Panc1 (cell line): ENCODE data around the gene CELA3A. TPM values are rescaled to one million over a fixed set of nuclear protein-coding genes. Genes with fewer than 3 reads are reported as not detected.

ENCODE experiments used
- ATAC-seq: fragments of 200-7000 bp; cut with Tn5 transposase; 2 replicates; pipeline ENCODE4 v1.9.1; 2020; ENCODE audit warnings: mild to moderate bottlenecking, moderate library complexity
- BruUV-seq: library from RNA; stranded (reverse); fragments of 400-500 nt; replicated peaks from 2 replicates; lab custom pipeline; 2021; lab: Mats Ljungman, UMichigan
- CTCF ChIA-PET: fragments of 300-600 bp; sonication (Branson Sonifier 250); formaldehyde crosslinking; loops from one replicate; lab custom pipeline; 2022; ENCODE audit warnings: antibody characterized with exemption; lab: Charles Lee
- POLR2A ChIA-PET: fragments of 300-600 bp; sonication (Branson Sonifier 250); formaldehyde crosslinking; loops from one replicate; lab custom pipeline; 2022; ENCODE audit warnings: antibody characterized with exemption; lab: Charles Lee
- DNase-seq: peaks from one replicate; pipeline ENCODE4 v3.0.0-alpha.2; 2010; ENCODE audit warnings: low read depth, low spot score
- H3K27ac ChIP-seq: 2 replicates; pipeline ENCODE4 v1.5.1; 2011; ENCODE audit warnings: mild to moderate bottlenecking, low read length, inconsistent platforms
- H3K27me3 ChIP-seq: fragments of 200-500 bp; sonication (Bioruptor generic); 2 replicates; pipeline ENCODE4 v1.6.0; 2014; ENCODE audit warnings: low read length, inconsistent platforms; ENCODE audit not compliant: control insufficient read depth, insufficient read depth
- H3K36me3 ChIP-seq: fragments of 200-500 bp; sonication (Bioruptor generic); 2 replicates; pipeline ENCODE4 v1.5.1; 2014; ENCODE audit warnings: inconsistent platforms, mild to moderate bottlenecking, low read length, moderate library complexity; ENCODE audit not compliant: control insufficient read depth, insufficient read depth
- H3K4me1 ChIP-seq: 2 replicates; pipeline ENCODE4 v1.5.1; 2011; ENCODE audit warnings: inconsistent platforms, mild to moderate bottlenecking, low read length, moderate library complexity; ENCODE audit not compliant: control insufficient read depth, insufficient read depth
- H3K4me3 ChIP-seq, 2 experiments: 2 replicates each; pipeline ENCODE4 v1.5.1; 2011 to 2012; ENCODE audit warnings: low read depth in 2 of 2, low read length in 2 of 2, mild to moderate bottlenecking in 2 of 2, inconsistent platforms in 1 of 2, moderate library complexity in 1 of 2
- H3K9me3 ChIP-seq: fragments of 200-500 bp; sonication (Bioruptor generic); 2 replicates; pipeline ENCODE4 v1.5.1; 2014; ENCODE audit warnings: low read depth, mild to moderate bottlenecking, inconsistent platforms, low read length, moderate library complexity; ENCODE audit not compliant: control insufficient read depth, insufficient read depth
- POLR2AphosphoS5 ChIP-seq: IDR thresholded peaks from 2 replicates; pipeline ENCODE4 v1.6.1; 2012; ENCODE audit warnings: mild to moderate bottlenecking, low read depth, low read length, moderate library complexity
- REST ChIP-seq, 2 experiments: IDR thresholded peaks; 2 replicates each; pipeline ENCODE4 v1.6.1; 2011 to 2012; ENCODE audit warnings: low read depth in 2 of 2, control low read depth in 1 of 2, low read length in 1 of 2, mild to moderate bottlenecking in 1 of 2, moderate library complexity in 1 of 2; ENCODE audit not compliant: insufficient read depth in 1 of 2
- SIN3A ChIP-seq: IDR thresholded peaks from 2 replicates; pipeline ENCODE4 v1.6.1; 2012; ENCODE audit warnings: low read depth, mild to moderate bottlenecking, low read length, moderate library complexity, borderline replicate concordance; ENCODE audit not compliant: insufficient read depth
- TCF7L2 ChIP-seq: IDR thresholded peaks from 2 replicates; pipeline ENCODE4 v1.6.1; 2011; ENCODE audit warnings: mild to moderate bottlenecking, low read depth, low read length, inconsistent platforms
- in situ Hi-C: cut with HindIII; loops from 2 replicates; pipeline ENCODE4 v1.10.0; 2016; ENCODE audit warnings: low sequenced_read_pairs, low pct_unique_long_range_greater_than_20kb
- intact Hi-C: fragments of 100-400 bp; cut with micrococcal nuclease; formaldehyde crosslinking; loops from one replicate; pipeline ENCODE4 v1.10.0; 2022; ENCODE audit not compliant: unreplicated experiment
- total RNA-seq: library from RNA; stranded (reverse); gene quantifications from one replicate; pipeline ENCODE4 v1.2.1, GENCODE V29; 2021; ENCODE audit not compliant: unreplicated experiment
- TF ChIP-seq, protein P1 (sequence below): fragments of 450-650 bp; IDR thresholded peaks from 2 replicates; pipeline ENCODE4 v1.5.1; 2017; ENCODE audit warnings: mild to moderate bottlenecking

The CELA3A gene
- total RNA-seq, 1 experiment from 2014 or later, result 5.9 TPM

DNA sequence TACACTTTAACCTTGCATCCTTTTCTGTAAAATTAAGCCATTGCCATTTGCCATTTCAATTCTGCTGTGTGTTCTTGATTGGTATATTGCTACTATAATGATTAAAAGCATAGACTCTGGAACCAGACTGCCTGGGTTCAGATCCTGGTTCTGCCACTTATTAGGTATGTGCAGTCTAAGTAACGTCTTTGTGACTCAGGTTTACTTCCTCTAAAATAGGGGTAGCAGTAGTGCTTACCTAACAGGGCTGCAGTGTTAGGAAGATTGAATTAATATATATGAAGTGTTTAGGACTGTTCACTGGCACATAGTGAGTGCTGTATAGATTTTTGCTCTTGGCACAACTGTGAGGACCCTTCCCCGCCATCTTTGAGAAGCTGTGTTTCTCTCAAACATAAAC, 55.5 kb downstream of the CELA3A start:
- ChIA-PET POLR2A (no interaction called here), CTCF (interaction anchor here (0.6 kb wide), 1 partner anchor 16 kb away, joined by 3 read pairs; no protein-coding TSS in a partner anchor)
- Histone ChIP-seq H3K27ac (no peak overlapping the region), H3K27me3 (no peaks in the 10 kb centered on the region), H3K4me1 (peaks cover 26% of the 10 kb centered on the region), H3K36me3 (peaks cover 4% of the 10 kb centered on the region; the same call in 1 of the 2 replicates), H3K9me3 (no peaks in the 10 kb centered on the region), H3K4me3 (no peak overlapping the region)
- no TSS peak for BruUV-seq
- in situ Hi-C loops (no loop called here), intact Hi-C loops (no loop called here)
- TF ChIP-seq REST (IDR thresholded peaks at IDR 0.05; ENCODE audit: insufficient read depth in 1 of 2, low read depth in 2 of 2, low read length in 1 of 2) (no peak), TCF7L2 (no peak), POLR2AphosphoS5 (no peak), SIN3A (no peak)
- TF ChIP-seq, protein P1, sequence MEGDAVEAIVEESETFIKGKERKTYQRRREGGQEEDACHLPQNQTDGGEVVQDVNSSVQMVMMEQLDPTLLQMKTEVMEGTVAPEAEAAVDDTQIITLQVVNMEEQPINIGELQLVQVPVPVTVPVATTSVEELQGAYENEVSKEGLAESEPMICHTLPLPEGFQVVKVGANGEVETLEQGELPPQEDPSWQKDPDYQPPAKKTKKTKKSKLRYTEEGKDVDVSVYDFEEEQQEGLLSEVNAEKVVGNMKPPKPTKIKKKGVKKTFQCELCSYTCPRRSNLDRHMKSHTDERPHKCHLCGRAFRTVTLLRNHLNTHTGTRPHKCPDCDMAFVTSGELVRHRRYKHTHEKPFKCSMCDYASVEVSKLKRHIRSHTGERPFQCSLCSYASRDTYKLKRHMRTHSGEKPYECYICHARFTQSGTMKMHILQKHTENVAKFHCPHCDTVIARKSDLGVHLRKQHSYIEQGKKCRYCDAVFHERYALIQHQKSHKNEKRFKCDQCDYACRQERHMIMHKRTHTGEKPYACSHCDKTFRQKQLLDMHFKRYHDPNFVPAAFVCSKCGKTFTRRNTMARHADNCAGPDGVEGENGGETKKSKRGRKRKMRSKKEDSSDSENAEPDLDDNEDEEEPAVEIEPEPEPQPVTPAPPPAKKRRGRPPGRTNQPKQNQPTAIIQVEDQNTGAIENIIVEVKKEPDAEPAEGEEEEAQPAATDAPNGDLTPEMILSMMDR, result no peak
- DNase-seq (no peak), ATAC-seq (no peak)

- intact Hi-C loops, result no loop called here
- no peak for DNase-seq
- ATAC-seq, result no peak
- BruUV-seq, result no TSS peak
- Histone ChIP-seq H3K27ac (no peak overlapping the region), H3K4me3 (no peak overlapping the region), H3K4me1 (peaks cover 26% of the 10 kb centered on the region), H3K36me3 (peaks cover 4% of the 10 kb centered on the region; the same call in 1 of the 2 replicates), H3K9me3 (no peaks in the 10 kb centered on the region), H3K27me3 (no peaks in the 10 kb centered on the region)
- in situ Hi-C loops, result no loop called here
- ChIA-PET CTCF (no interaction called here), POLR2A (no interaction called here)
- no peak for TF ChIP-seq TCF7L2
- no peak for TF ChIP-seq POLR2AphosphoS5
- TF ChIP-seq SIN3A, result no peak
- TF ChIP-seq, protein P1, result no peak
- TF ChIP-seq REST (IDR thresholded peaks at IDR 0.05; ENCODE audit: insufficient read depth in 1 of 2, low read depth in 2 of 2, low read length in 1 of 2), result no peak
These were observed 56.4 kb downstream of the CELA3A start for GRCh38 chr1:22057861-22058260.
